DND-41 (cell line): Measurements from ENCODE around the gene SNAPC3.
"Not testable (repeated sequence)": the region's sequence is repeated elsewhere in the genome, so short reads cannot be mapped to it uniquely, and the experiment has no call there.

Experiments used
- ATAC-seq: fragments of 200-7000 bp; cut with Tn5 transposase; 3 replicates; pipeline ENCODE4 v1.9.1; 2021; ENCODE audit warnings: low read depth; ENCODE audit not compliant: insufficient read depth
- DNase-seq: peaks from one replicate; pipeline ENCODE4 v3.0.0-alpha.2; 2020
- H2AFZ ChIP-seq: 2 replicates; pipeline ENCODE4 v1.6.0; 2012; ENCODE audit warnings: low read depth, low read length
- H3K27ac ChIP-seq: 2 replicates; pipeline ENCODE4 v1.5.1; 2012; ENCODE audit warnings: low read length, inconsistent platforms
- H3K27me3 ChIP-seq: fragments of 200-600 bp; sonication (generic); 2 replicates; pipeline ENCODE4 v1.6.0; 2012; ENCODE audit warnings: low read length, mild to moderate bottlenecking, inconsistent platforms; ENCODE audit not compliant: insufficient read depth, poor library complexity
- H3K36me3 ChIP-seq: 2 replicates; pipeline ENCODE4 v1.5.1; 2012; ENCODE audit warnings: low read length, inconsistent platforms; ENCODE audit not compliant: insufficient read depth
- H3K4me1 ChIP-seq: 2 replicates; pipeline ENCODE4 v1.5.1; 2012; ENCODE audit warnings: mild to moderate bottlenecking, low read length; ENCODE audit not compliant: insufficient read depth
- H3K4me2 ChIP-seq: 2 replicates; pipeline ENCODE4 v1.6.0; 2012; ENCODE audit warnings: mild to moderate bottlenecking, moderate library complexity, low read length, inconsistent platforms; ENCODE audit not compliant: insufficient read depth
- H3K4me3 ChIP-seq, 2 experiments: fragments of 200-600 bp in 1 of 2; shearing (Covaris generic) in 1 of 2; 2 replicates each; pipeline ENCODE4 v1.5.1; 2012 to 2016; ENCODE audit warnings: inconsistent platforms in 2 of 2, low read length in 2 of 2, mild to moderate bottlenecking in 2 of 2, low read depth in 1 of 2, moderate library complexity in 1 of 2
- H3K79me2 ChIP-seq: 2 replicates; pipeline ENCODE4 v1.6.0; 2012; ENCODE audit warnings: low read length, inconsistent platforms; ENCODE audit not compliant: insufficient read depth
- H3K9ac ChIP-seq: 2 replicates; pipeline ENCODE4 v1.6.0; 2012; ENCODE audit warnings: low read depth, mild to moderate bottlenecking, inconsistent platforms, low read length, moderate library complexity
- H3K9me3 ChIP-seq: 2 replicates; pipeline ENCODE4 v1.5.1; 2012; ENCODE audit warnings: low read length, moderate library complexity, mild to moderate bottlenecking, inconsistent platforms; ENCODE audit not compliant: insufficient read depth, severe bottlenecking
- H4K20me1 ChIP-seq: 2 replicates; pipeline ENCODE4 v1.6.0; 2012; ENCODE audit warnings: low read length; ENCODE audit not compliant: insufficient read depth
- EZH2 ChIP-seq: IDR thresholded peaks from 3 replicates; pipeline ENCODE4 v1.6.1; 2012; ENCODE audit warnings: borderline replicate concordance, low read depth, mild to moderate bottlenecking, moderate library complexity, low read length, inconsistent platforms; ENCODE audit not compliant: severe bottlenecking
- TF ChIP-seq, protein P1 (sequence below): IDR thresholded peaks from 2 replicates; pipeline ENCODE4 v1.5.1; 2012; ENCODE audit warnings: borderline replicate concordance, low read length, moderate library complexity, mild to moderate bottlenecking; ENCODE audit not compliant: poor library complexity, severe bottlenecking; ENCODE audit errors: extremely low read depth

The SNAPC3 gene

DNA sequence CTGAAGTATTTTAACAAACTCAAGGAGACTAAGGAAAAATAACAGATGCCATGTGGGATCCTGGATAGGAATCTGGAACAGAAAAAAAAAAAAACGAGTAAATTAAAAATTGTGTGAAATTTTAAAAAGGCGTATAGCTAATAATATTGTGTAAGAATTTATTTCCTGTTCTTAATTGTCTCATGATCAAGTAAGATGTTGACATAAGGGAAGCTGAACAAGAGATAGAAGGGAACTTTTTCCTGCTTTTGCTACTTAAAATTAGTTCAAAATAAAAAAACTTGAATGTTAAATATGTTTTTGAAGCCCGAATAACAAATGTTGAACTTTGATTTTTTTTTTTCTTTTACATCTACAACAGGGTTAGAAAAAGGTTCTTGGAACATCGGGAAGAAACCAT, 10.5 kb downstream of the SNAPC3 start:
- H3K27ac ChIP-seq: no peak overlapping the region
- peaks cover 55% of the 10 kb centered on the region for H3K36me3 ChIP-seq
- no peak overlapping the region for H3K4me3 ChIP-seq
- DNase-seq (no peak), ATAC-seq (no peak)
- H3K79me2 ChIP-seq: peaks cover 72% of the 10 kb centered on the region
- no peaks in the 10 kb centered on the region for H3K27me3 ChIP-seq
- no peak overlapping the region for H3K4me2 ChIP-seq
- no peak overlapping the region for H3K9ac ChIP-seq
- no peak overlapping the region for H2AFZ ChIP-seq
- no peaks in the 10 kb centered on the region for H3K9me3 ChIP-seq
- no peak for TF ChIP-seq EZH2
- TF ChIP-seq, protein P1, sequence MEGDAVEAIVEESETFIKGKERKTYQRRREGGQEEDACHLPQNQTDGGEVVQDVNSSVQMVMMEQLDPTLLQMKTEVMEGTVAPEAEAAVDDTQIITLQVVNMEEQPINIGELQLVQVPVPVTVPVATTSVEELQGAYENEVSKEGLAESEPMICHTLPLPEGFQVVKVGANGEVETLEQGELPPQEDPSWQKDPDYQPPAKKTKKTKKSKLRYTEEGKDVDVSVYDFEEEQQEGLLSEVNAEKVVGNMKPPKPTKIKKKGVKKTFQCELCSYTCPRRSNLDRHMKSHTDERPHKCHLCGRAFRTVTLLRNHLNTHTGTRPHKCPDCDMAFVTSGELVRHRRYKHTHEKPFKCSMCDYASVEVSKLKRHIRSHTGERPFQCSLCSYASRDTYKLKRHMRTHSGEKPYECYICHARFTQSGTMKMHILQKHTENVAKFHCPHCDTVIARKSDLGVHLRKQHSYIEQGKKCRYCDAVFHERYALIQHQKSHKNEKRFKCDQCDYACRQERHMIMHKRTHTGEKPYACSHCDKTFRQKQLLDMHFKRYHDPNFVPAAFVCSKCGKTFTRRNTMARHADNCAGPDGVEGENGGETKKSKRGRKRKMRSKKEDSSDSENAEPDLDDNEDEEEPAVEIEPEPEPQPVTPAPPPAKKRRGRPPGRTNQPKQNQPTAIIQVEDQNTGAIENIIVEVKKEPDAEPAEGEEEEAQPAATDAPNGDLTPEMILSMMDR: no peak
- H4K20me1 ChIP-seq: peaks cover 5% of the 10 kb centered on the region
- H3K4me1 ChIP-seq: no peaks in the 10 kb centered on the region

DNA sequence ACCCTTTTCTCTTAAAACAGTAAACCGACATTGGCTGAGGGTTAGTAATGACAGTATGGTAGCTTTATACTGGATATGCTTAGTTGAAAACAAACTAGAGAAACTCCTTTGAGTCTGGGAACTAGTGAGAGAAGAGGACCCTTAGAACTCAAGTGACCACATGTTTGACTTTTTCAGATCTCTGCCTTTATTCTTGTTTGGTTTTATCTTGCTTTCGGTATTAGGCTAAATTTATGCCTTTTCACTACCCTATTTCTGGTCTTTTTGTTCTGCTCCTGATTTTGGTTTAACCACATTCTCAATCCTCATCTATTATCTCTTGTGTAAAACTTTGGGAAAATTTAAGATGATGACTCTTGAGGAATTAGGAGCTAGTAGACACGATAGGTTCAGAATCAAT, 11.0 kb downstream of the SNAPC3 start:
- no peak overlapping the region for H3K27ac ChIP-seq
- H3K9ac ChIP-seq: no peak overlapping the region
- peaks cover 5% of the 10 kb centered on the region for H4K20me1 ChIP-seq
- H3K36me3 ChIP-seq: peaks cover 60% of the 10 kb centered on the region
- peaks cover 72% of the 10 kb centered on the region for H3K79me2 ChIP-seq
- no peaks in the 10 kb centered on the region for H3K27me3 ChIP-seq
- H3K4me2 ChIP-seq: no peak overlapping the region
- no peak overlapping the region for H2AFZ ChIP-seq
- DNase-seq (no peak), ATAC-seq (no peak)
- no peaks in the 10 kb centered on the region for H3K9me3 ChIP-seq
- no peak overlapping the region for H3K4me3 ChIP-seq
- H3K4me1 ChIP-seq: no peaks in the 10 kb centered on the region
- TF ChIP-seq, protein P1: no peak
- TF ChIP-seq EZH2: no peak

DNA sequence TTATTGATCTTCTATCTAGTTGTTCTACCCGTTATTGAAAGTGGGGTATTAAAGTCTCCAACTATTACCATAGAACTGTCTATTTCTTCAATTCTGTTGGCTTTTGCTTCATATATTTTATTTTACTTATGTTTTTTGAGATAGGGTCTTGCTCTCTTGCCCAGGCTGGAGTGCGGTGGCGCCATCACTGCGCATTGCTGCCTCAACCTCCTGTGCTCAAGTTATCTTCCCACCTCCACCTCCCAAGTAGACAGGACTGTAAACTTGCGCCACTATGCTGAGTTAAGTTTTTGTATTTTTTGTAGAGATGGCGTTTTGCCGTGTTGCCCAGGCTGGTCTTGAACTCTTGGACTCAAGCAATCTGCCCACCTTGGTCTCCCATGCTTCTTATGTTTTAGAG, 16.2 kb downstream of the SNAPC3 start:
- no peak overlapping the region for H2AFZ ChIP-seq
- H3K9ac ChIP-seq: no peak overlapping the region
- H3K27me3 ChIP-seq: no peaks in the 10 kb centered on the region
- no peaks in the 10 kb centered on the region for H3K4me1 ChIP-seq
- ATAC-seq: no peak
- no peak overlapping the region for H3K27ac ChIP-seq
- no peak overlapping the region for H3K4me2 ChIP-seq
- peaks cover 10% of the 10 kb centered on the region for H3K9me3 ChIP-seq
- peaks cover 74% of the 10 kb centered on the region for H3K36me3 ChIP-seq
- DNase-seq: no peak
- no peak overlapping the region for H3K4me3 ChIP-seq
- TF ChIP-seq EZH2: no peak
- TF ChIP-seq, protein P1: no peak
- H4K20me1 ChIP-seq: no peaks in the 10 kb centered on the region
- peaks cover 47% of the 10 kb centered on the region for H3K79me2 ChIP-seq

DNA sequence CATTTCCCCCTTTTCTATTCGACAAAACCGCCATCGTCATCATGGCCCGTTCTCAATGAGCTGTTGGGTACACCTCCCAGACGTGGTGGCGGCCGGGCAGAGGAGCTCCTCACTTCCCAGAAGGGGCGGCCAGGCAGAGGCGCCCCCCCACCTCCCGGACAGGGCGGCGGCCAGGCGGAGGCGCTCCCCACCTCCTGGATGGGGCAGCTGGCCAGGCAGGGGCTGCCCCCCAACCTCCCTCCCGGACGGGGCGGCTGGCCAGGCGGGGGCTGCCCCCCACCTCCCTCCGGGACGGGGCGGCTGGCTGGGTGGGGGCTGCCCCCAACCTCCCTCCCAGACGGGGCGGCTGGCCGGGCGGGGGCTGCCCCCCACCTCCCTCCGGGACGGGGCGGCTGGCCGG, 19.2 kb downstream of the SNAPC3 start:
- not testable (repeated sequence) for H3K9ac ChIP-seq, ATAC-seq, H3K27me3 ChIP-seq, H3K4me1 ChIP-seq, H2AFZ ChIP-seq, H4K20me1 ChIP-seq, H3K4me2 ChIP-seq, H3K27ac ChIP-seq, H3K4me3 ChIP-seq, DNase-seq, H3K9me3 ChIP-seq
- Histone ChIP-seq H3K36me3 (peaks cover 83% of the 10 kb centered on the region), H3K79me2 (peaks cover 32% of the 10 kb centered on the region)

DNA sequence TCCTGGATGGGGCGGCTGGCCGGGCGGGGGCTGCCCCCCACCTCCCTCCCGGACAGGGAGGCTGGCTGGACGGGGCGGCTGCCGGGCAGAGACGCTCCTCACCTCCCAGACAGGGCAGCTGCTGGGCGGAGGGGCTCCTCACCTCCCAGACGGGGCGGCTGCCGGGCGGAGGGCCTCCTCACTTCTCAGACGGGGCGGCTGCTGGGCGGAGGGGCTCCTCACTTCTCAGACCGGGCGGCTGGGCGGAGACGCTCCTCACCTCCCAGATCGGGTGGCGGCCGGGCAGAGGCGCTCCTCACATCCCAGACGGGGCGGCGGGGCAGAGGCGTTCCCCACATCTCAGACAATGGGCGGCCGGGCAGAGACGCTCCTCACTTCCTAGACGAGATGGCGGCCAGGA, 19.6 kb downstream of the SNAPC3 start:
- H3K4me1 ChIP-seq, H3K27ac ChIP-seq, H3K27me3 ChIP-seq, H3K4me3 ChIP-seq, H2AFZ ChIP-seq, H3K9ac ChIP-seq, ATAC-seq, H4K20me1 ChIP-seq, H3K9me3 ChIP-seq, DNase-seq, H3K4me2 ChIP-seq: not testable (repeated sequence)
- H3K79me2 ChIP-seq: peaks cover 28% of the 10 kb centered on the region
- H3K36me3 ChIP-seq: peaks cover 85% of the 10 kb centered on the region
